HG02943 (cell line): ENCODE measurements around the gene ZNF532.
"Not testable (repeated sequence)": the region's sequence is repeated elsewhere in the genome, so short reads cannot be mapped to it uniquely, and the experiment has no call there.

Experiments used
- ATAC-seq: cut with Tn5 transposase; IDR thresholded peaks from one replicate; pipeline ENCODE4 v1.9.1; 2021; ENCODE audit warnings: mild to moderate bottlenecking, low read depth, moderate library complexity; ENCODE audit not compliant: unreplicated experiment

Gene ZNF532

GRCh38 chr18:58898010-58898799 is 33.5 kb downstream of the ZNF532 start:
- ATAC-seq = no peak

- no peak for ATAC-seq
Measured at GRCh38 chr18:58900015-58900649, 35.5 kb downstream of the ZNF532 start.

GRCh38 chr18:58901143-58901542 is 36.5 kb downstream of the ZNF532 start:
- ATAC-seq = no peak

GRCh38 chr18:58901783-58902182 is 37.1 kb downstream of the ZNF532 start:
- no peak for ATAC-seq

- ATAC-seq = no peak
Measured at GRCh38 chr18:58902961-58903360, 38.3 kb downstream of the ZNF532 start.

- ATAC-seq = no peak
Measured at GRCh38 chr18:58903533-58903932, 38.9 kb downstream of the ZNF532 start.

GRCh38 chr18:58905777-58906428 is 41.2 kb downstream of the ZNF532 start:
- ATAC-seq = no peak

- ATAC-seq = no peak
Measured at GRCh38 chr18:58908006-58908405, 43.3 kb downstream of the ZNF532 start.

GRCh38 chr18:58909521-58909920 is 44.8 kb downstream of the ZNF532 start:
- no peak for ATAC-seq

- ATAC-seq = no peak
Measured at GRCh38 chr18:58911241-58911640, 46.6 kb downstream of the ZNF532 start.

- ATAC-seq = no peak
Measured at GRCh38 chr18:58911766-58912165, 47.1 kb downstream of the ZNF532 start.

GRCh38 chr18:58915006-58915799 is 50.5 kb downstream of the ZNF532 start:
- ATAC-seq = no peak

GRCh38 chr18:58915995-58916394 is 51.3 kb downstream of the ZNF532 start:
- no peak for ATAC-seq

GRCh38 chr18:58919934-58920333 is 55.3 kb downstream of the ZNF532 start:
- ATAC-seq = not testable (repeated sequence)

- ATAC-seq = no peak
Measured at GRCh38 chr18:58922995-58923394, 58.3 kb downstream of the ZNF532 start.

GRCh38 chr18:58924473-58924872 is 59.8 kb downstream of the ZNF532 start:
- no peak for ATAC-seq

GRCh38 chr18:58927659-58928058 is 63.0 kb downstream of the ZNF532 start:
- ATAC-seq = no peak

GRCh38 chr18:58928386-58928785 is 63.7 kb downstream of the ZNF532 start:
- no peak for ATAC-seq

GRCh38 chr18:58929206-58929605 is 64.5 kb downstream of the ZNF532 start:
- no peak for ATAC-seq

GRCh38 chr18:58934356-58934755 is 69.7 kb downstream of the ZNF532 start:
- ATAC-seq = no peak
